SJCRH30 (cell line): Measurements from ENCODE around the gene PRDM15. TPM values are rescaled to one million over a fixed set of nuclear protein-coding genes. Genes with fewer than 3 reads are reported as not detected.

Source experiments
- DNase-seq, 2 experiments: peaks; one replicate each; pipeline ENCODE4 v3.0.0-alpha.2; 2015 to 2020
- H3K27ac ChIP-seq: fragments of 250-450 bp; sonication (Bioruptor Pico); 2 replicates; pipeline ENCODE4 v1.5.1; 2020; ENCODE audit warnings: mild to moderate bottlenecking, moderate library complexity
- H3K27me3 ChIP-seq: fragments of 250-450 bp; sonication (Bioruptor Pico); 2 replicates; pipeline ENCODE4 v1.5.1; 2020; ENCODE audit warnings: mild to moderate bottlenecking, moderate library complexity
- H3K36me3 ChIP-seq: fragments of 250-450 bp; sonication (Bioruptor Pico); 2 replicates; pipeline ENCODE4 v1.5.1; 2020; ENCODE audit warnings: mild to moderate bottlenecking, moderate library complexity
- H3K4me1 ChIP-seq: fragments of 250-450 bp; sonication (Bioruptor Pico); 2 replicates; pipeline ENCODE4 v1.5.1; 2020; ENCODE audit warnings: mild to moderate bottlenecking, moderate library complexity
- H3K4me3 ChIP-seq: fragments of 250-450 bp; sonication (Bioruptor Pico); 2 replicates; pipeline ENCODE4 v1.5.1; 2020; ENCODE audit warnings: mild to moderate bottlenecking, moderate library complexity
- H3K9me3 ChIP-seq: fragments of 250-450 bp; sonication (Bioruptor Pico); replicated peaks from 2 replicates; pipeline ENCODE4 v1.5.1; 2020; ENCODE audit warnings: mild to moderate bottlenecking, moderate library complexity
- total RNA-seq: library from RNA; depleted of rRNA; stranded (reverse); fragments of >200 nt; shearing (Covaris generic); gene quantifications from 2 replicates; pipeline ENCODE4 v1.2.3, GENCODE V29; 2014

The PRDM15 gene
- total RNA-seq, 1 experiment from 2014 or later: 6.1 TPM

DNA sequence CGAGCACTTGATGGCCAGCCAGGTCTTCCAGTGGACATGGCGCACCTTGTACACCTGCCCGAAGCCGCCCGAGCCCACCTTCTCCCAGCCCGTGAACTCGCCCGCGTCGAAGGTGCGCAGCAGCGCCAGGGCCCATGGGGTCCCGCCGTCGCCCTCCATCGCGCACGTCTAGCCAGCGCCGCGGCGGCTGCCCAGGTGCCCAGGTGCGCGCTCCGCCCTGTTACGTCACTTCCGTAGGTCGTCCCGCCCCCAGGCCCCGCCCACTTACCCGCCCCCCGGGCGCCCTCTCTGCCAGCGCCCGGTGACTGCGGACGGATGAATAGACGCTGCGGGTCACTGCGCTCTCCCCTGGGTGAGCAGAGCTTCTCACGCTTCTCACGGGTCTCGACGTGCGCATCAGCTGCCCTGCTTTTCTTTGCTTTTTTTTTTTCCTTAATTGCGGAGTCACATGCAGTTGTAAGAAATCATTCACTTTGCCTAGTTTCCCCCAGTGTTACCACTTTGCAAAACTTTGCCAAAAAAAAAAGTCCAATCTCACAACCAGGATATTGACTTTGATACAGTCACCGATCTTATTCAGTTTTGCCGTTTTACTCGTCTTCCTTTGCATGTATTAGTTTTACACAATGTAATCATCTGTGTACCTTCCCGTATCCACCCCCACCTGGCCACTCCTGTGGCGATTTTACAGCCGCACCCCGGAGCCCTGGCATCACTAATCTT is 112.1 kb downstream of the PRDM15 start, which contains the start of gene RIPK4:
RIPK4 (minus strand) TSS at position 170 of the 723 bp plus-strand sequence; CDS start at position 159, 11 bp downstream.
- Histone ChIP-seq H3K4me1 (no peaks in the 10 kb centered on the region), H3K4me3 (no peak within 1 kb of the TSS), H3K36me3 (no peaks in the 10 kb centered on the region), H3K27me3 (peaks cover 22% of the 10 kb centered on the region; the same call in 1 of the 2 replicates), H3K27ac (no peak within 1 kb of the TSS), H3K9me3 (no peaks in the 10 kb centered on the region)
- no peak for DNase-seq

DNA sequence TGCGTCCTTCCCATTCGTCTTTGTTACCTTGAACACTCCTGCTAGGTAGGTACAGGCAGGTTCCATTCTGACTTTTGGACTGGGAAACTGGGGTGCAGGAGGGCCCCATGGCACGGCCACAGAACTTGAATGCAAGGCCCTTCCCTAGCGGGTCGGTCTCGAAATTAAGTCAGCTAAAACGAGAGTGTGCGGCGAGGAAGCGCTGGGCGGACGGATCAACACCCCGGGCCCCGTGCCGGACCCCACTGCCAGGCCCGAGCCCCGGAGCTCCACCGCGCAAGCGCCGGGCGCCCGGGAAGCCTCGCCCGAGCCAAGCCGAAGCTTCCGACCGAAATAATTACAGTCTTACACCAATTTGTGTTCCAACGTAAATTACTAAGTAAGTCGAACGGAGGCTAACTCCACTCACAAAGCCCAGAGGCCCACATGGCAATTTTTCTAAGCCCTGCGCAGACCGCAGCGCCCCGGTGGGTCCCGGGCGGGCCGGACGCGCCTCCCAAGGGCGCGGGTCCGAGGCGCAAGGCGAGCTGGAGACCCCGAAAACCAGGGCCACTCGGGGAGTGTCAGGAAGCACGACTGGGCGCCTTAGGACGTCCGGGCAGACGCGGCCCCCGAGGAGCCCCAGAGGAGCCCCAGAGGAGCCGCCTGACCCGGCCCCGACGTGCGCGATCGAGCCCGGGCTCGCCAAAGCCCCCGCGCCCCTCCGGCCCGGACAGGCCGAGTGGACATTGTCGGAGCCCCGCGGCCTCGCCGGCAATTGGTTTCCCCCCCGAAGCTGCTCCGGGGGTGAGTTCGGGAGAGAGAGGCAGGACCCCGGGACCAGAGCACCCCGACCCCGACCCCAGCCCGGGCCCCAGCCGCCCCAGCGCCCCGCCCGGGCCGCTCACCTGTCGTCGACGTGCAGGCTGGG is 112.9 kb downstream of the PRDM15 start:
- no peaks in the 10 kb centered on the region for H3K4me1 ChIP-seq
- H3K9me3 ChIP-seq: no peaks in the 10 kb centered on the region
- no peaks in the 10 kb centered on the region for H3K36me3 ChIP-seq
- H3K4me3 ChIP-seq: no peak overlapping the region
- H3K27ac ChIP-seq: no peak overlapping the region
- peaks cover 27% of the 10 kb centered on the region; the same call in 1 of the 2 replicates for H3K27me3 ChIP-seq
- DNase-seq: no peak

DNA sequence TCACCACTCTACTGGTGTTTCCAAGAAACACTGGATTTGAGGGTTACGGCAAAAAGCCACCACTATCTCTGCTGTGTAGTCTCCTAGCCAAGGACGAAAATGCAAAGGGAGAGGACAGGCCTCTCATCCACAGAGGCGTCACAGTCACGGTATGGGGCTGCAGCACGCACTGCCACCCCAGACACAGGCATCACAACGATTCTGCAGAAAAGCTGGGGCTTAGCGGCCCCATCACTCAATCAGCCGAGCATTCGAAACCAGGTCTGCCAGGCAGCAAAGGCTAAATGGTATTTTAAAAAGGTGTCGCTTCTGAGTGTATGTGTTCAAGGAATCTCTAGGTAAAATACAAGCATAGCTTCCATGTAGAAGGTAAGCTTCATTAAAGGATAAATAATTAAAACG is 113.7 kb downstream of the PRDM15 start:
- Histone ChIP-seq H3K36me3 (no peaks in the 10 kb centered on the region), H3K4me3 (no peak overlapping the region), H3K4me1 (no peaks in the 10 kb centered on the region), H3K27ac (no peak overlapping the region), H3K9me3 (no peaks in the 10 kb centered on the region), H3K27me3 (peaks cover 29% of the 10 kb centered on the region; the same call in 1 of the 2 replicates)
- no peak for DNase-seq

DNA sequence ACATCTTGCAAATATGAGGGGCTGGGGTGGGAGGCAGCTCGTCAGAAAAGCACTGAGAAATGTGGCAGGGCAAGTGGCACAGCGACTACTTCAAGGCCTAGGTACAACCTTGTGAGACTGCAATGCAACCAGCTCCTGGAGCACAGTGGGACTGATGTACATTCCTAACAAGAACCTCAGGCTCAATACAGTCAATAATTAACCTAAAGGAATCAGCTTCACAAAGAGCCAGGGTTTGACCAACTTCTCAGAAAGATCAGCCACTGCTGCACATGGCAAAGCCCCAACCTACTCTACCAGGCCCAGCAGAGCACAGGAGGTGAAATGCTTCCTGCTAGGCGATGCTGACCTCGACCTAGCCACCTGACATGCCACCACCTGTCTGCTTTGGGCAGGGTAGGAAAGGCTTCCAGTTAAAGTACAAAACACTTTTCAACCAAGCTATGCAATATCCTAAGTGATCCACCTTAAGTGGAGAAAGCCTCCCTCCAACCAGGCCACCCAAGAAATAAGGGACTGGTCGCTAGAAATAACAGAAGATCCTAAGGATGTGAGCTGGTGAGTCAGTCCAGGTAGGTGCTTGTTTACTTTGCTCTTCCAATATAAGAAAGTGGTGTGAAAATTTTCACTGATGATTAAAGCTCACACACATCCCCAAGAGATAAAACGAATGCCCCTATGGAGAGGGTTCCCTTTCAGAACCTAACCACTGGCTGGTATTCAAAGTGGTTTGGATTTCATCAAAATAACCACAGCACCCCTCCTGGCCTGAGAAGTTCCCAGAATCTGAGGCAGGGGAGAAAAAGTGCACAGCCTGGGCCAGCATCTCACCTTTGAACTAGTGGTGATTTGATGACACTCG is 114.4 kb downstream of the PRDM15 start:
- no peaks in the 10 kb centered on the region for H3K9me3 ChIP-seq
- H3K27ac ChIP-seq: no peak overlapping the region
- H3K27me3 ChIP-seq: peaks cover 29% of the 10 kb centered on the region; the same call in 1 of the 2 replicates
- H3K4me3 ChIP-seq: no peak overlapping the region
- H3K4me1 ChIP-seq: no peaks in the 10 kb centered on the region
- no peak for DNase-seq
- no peaks in the 10 kb centered on the region for H3K36me3 ChIP-seq

DNA sequence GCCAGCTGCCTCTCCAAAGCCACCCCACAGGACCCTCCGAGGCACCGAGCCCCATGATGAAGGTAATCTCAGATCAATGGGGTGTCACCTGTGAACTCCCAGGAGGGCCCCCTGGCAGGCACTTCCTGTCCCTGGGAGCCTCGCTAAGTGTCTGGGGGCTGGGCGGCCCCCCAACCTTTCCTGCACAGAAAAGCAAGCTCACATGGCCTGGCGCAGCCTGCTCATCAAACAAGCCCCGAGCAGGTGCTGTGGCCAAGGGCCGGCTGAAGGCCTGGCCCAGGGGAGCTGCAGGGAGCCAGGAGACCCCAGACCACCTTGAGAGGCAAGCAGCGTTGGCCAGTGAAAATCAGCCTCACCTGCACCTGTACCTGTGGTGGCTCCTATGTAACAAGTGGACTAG is 115.1 kb downstream of the PRDM15 start:
- DNase-seq: no peak
- H3K9me3 ChIP-seq: no peaks in the 10 kb centered on the region
- no peaks in the 10 kb centered on the region for H3K36me3 ChIP-seq
- H3K27me3 ChIP-seq: peaks cover 25% of the 10 kb centered on the region; the same call in 1 of the 2 replicates
- no peak overlapping the region for H3K4me3 ChIP-seq
- H3K27ac ChIP-seq: no peak overlapping the region
- H3K4me1 ChIP-seq: no peaks in the 10 kb centered on the region

DNA sequence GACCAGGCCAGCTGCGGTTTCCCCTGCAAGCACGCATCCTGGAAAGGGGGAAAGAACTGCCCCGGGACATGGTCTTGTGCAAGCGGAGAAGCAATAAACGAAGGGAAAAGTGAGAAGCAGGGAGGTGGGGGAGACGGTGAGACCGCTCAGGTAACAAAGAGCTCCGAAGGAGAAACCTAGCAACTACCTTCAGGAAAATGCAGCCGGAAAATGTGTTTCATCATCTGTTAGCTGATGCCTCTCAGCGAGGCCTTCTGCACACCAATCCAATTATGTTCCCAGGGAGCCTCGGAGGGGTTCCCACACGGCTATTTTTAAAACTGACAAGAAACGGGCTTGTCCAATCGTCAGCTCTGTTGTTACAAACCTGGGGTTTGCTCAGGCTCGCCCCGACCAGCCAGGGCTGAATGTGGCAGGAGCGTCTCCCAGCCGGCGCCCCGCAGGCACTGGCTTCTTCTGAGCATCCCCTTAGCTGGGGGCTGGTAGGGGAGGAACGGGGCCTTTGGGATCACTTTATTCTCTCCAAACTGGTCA is 115.7 kb downstream of the PRDM15 start:
- no peak overlapping the region for H3K27ac ChIP-seq
- no peaks in the 10 kb centered on the region for H3K4me1 ChIP-seq
- H3K36me3 ChIP-seq: no peaks in the 10 kb centered on the region
- no peak overlapping the region for H3K4me3 ChIP-seq
- DNase-seq: no peak
- H3K27me3 ChIP-seq: peaks cover 21% of the 10 kb centered on the region; the same call in 1 of the 2 replicates
- H3K9me3 ChIP-seq: no peaks in the 10 kb centered on the region

DNA sequence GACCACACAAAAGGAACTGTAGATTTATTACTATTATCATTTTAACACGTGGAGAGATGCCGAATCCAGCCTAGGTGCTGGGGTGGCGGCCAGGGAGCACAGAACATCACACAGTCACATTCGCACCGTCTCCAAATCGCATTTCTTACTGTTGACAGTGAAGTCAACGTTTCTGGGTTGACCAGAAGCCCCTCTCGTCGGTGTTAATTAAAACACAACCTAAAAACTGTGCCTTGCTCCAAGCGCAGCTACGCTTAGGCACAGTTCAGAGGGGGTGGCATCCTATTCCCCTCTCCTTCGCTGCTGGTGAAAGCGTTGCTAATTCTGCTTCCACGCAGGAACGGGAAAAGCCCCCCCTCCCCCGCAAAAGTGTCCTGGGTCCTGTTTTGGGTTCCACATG is 116.4 kb downstream of the PRDM15 start:
- Histone ChIP-seq H3K27me3 (peaks cover 17% of the 10 kb centered on the region; the same call in 1 of the 2 replicates), H3K4me1 (no peaks in the 10 kb centered on the region), H3K9me3 (no peaks in the 10 kb centered on the region), H3K4me3 (no peak overlapping the region), H3K36me3 (no peaks in the 10 kb centered on the region), H3K27ac (no peak overlapping the region)
- DNase-seq: no peak

DNA sequence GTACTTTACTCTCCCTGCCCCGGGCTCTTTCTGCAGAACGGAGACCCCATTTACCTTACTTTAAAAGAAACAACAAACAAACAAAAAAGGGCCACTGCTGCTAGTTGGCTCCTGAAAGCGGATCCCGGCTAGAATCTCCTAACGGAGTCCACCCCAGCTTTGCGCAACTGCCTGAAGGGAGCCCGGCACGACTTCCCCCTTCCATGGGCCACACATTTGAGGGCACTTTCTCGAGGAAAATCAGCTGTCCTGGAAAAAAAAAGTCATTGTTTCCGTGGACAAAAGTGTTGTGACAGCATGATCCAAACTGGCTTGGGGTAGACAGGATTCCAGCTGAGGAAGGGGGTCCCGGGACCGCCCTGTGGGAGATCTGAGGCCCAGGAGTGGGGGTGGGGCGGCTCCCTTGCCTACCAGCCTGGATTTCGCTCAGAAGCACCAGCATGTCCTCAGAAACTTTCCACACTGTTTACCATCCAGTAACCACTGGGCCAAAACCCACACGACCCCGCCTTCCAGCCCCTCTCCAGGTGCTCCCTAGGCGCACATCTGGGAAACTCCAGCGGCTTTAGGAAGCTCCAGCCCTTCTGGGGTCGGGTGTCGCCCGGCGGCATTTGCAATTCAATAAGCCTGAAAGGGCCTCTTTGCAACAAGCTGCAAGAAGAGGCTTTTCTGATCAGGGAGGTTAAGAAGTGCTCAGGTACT is 117.1 kb downstream of the PRDM15 start:
- DNase-seq: no peak
- Histone ChIP-seq H3K9me3 (no peaks in the 10 kb centered on the region), H3K36me3 (no peaks in the 10 kb centered on the region), H3K4me1 (no peaks in the 10 kb centered on the region), H3K27me3 (peaks cover 17% of the 10 kb centered on the region; the same call in 1 of the 2 replicates), H3K4me3 (no peak overlapping the region), H3K27ac (no peak overlapping the region)

DNA sequence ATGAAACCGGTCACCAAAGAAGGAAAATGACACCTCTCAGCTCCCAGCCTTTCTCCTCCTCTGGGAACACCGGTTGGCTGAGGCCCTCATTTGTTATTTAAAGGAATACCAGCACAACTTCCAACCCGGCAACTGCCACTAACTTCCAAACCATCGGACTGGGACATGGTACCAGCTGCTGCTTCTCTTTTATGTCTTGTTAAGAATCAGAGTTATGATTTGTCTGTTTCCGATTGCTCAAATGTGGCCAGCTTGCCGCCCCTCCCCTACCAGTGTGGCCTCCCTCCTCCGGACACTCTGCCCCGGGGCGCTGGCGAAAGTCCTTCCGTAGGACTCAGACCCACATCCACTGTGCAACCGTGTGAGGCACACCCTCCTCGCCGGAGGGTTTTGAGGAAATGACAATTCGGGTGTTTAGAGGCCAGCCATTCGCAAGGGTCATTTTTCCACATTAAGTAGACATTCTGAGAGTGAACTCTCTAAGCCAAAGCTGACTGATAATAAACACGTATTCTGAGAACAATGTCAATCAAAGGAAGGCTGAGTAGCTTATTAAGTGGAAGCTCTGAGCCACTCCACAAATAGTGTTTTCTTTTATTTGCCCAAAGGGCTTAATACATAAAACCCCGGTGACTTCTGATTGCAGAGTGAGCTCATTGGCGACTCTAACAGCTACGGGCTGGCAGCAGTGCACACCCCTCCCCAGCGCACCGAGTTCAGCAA is 117.8 kb downstream of the PRDM15 start:
- H3K27ac ChIP-seq: no peak overlapping the region

DNA sequence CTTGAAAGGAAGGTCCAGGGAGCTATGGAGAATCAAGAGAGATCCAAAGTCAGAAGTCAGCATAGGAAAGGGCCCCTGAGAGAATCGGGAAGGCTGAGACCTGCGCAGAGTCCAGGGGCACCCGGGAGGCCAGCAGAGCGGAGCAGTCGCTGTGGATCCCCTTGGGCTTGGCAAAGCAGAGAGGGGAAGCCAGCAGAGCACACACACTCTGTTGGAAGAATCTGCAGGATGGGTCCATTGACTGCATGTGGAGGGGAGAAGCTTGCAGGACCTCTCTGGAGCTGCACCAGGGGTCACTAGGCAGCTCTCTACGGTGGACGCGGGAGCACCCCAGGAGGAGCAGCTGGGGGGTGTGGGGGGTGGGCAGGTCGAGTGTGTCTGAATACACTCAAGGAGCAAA is 118.7 kb downstream of the PRDM15 start:
- Histone ChIP-seq H3K4me1 (no peaks in the 10 kb centered on the region), H3K9me3 (no peaks in the 10 kb centered on the region), H3K36me3 (no peaks in the 10 kb centered on the region), H3K27me3 (peaks cover 17% of the 10 kb centered on the region; the same call in 1 of the 2 replicates), H3K4me3 (no peak overlapping the region), H3K27ac (no peak overlapping the region)
- no peak for DNase-seq

More for the DNA sequence above, 117.8 kb downstream of the PRDM15 start:
- no peaks in the 10 kb centered on the region for H3K4me1 ChIP-seq
- DNase-seq: no peak
- H3K4me3 ChIP-seq: no peak overlapping the region
- peaks cover 17% of the 10 kb centered on the region; the same call in 1 of the 2 replicates for H3K27me3 ChIP-seq
- H3K36me3 ChIP-seq: no peaks in the 10 kb centered on the region
- no peaks in the 10 kb centered on the region for H3K9me3 ChIP-seq

DNA sequence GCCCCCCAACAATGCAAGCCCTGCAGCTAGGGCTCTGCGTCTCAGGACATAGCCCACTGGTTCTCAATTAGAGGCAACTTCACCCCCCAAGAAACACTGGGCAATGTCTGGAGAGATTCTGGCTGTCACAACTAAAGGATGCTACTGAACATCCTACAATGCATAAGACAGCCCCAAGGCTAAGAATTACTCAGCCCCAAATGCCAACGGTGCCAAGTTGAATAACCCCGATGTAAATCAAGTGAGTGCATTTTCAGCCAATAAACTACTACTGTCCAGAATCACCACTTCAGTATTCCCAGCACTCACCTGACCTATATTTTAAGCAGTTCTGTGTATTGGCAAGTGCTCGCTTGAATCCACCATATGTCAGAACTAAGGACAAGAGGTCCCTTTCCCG is 119.2 kb downstream of the PRDM15 start:
- no peak for DNase-seq
- no peak overlapping the region for H3K27ac ChIP-seq
- no peaks in the 10 kb centered on the region for H3K9me3 ChIP-seq
- no peaks in the 10 kb centered on the region for H3K36me3 ChIP-seq
- no peaks in the 10 kb centered on the region for H3K4me1 ChIP-seq
- no peak overlapping the region for H3K4me3 ChIP-seq
- H3K27me3 ChIP-seq: peaks cover 17% of the 10 kb centered on the region; the same call in 1 of the 2 replicates

DNA sequence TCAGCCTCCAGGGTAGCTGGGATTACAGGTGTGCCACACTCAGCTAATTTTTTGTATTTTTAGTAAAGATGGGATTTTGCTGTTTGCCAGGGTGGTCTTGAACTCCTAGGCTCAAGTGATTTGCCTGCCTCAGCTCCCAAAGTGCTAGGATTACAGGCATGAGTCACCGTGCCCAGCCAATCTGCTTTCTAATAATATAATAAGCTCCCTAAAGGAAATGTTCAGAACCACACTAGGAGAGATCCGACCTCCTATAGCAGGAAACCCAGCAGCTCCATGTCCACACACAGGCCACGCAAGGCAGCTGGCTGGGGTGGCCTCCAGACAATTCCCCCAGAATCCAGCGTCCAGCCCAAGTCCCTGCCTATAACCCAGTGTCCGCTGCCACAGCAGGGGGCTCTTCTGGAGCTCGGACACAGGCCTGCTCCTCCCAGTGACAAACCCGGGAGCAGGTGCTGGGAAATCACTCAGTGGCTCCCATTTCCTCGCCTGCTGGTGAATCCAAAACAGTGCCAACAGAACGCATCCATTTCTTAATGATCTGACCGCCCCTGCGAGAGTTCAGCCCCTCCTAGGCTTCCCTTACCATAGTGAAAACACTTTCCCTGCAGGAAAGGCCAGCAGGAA is 119.8 kb downstream of the PRDM15 start:
- Histone ChIP-seq H3K4me3 (no peak overlapping the region), H3K4me1 (no peaks in the 10 kb centered on the region), H3K27ac (no peak overlapping the region), H3K27me3 (peaks cover 17% of the 10 kb centered on the region; the same call in 1 of the 2 replicates), H3K9me3 (no peaks in the 10 kb centered on the region), H3K36me3 (no peaks in the 10 kb centered on the region)
- no peak for DNase-seq

DNA sequence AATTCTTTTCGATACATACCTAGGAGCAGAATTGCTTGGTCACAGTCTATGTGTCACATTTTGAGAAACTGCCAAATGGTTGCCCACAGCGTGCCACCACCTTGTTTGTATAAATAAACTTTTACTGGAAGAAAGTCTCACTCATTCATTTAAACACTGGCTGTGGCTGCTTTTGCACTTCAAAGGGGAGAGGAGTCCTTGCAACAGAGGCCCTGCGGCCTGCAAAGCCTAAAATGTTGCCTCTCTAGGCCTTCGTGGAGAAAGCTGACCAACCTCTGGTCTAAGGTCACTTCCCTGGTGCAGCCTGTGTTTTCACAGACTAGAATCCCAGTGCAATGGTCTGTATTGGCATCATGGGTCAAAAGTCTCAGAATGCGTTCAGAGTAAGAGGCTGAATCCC is 120.6 kb downstream of the PRDM15 start:
- peaks cover 17% of the 10 kb centered on the region; the same call in 1 of the 2 replicates for H3K27me3 ChIP-seq
- H3K4me1 ChIP-seq: no peaks in the 10 kb centered on the region
- no peak for DNase-seq
- no peaks in the 10 kb centered on the region for H3K9me3 ChIP-seq
- H3K4me3 ChIP-seq: no peak overlapping the region
- H3K27ac ChIP-seq: no peak overlapping the region
- H3K36me3 ChIP-seq: no peaks in the 10 kb centered on the region
